SK-N-MC (cell line): ENCODE data around the gene CCN5.

Experiments
- EZH2 ChIP-seq: fragments of 200-600 bp; sonication (generic); IDR thresholded peaks from one replicate; pipeline ENCODE4 v1.6.1; 2017; ENCODE audit warnings: antibody characterized with exemption
- FOXP2 ChIP-seq: optimal IDR thresholded peaks from 2 replicates; pipeline ENCODE3; 2011; ENCODE audit warnings: mild to moderate bottlenecking, moderate library complexity; ENCODE audit not compliant: insufficient read depth; ENCODE audit errors: extremely low read length, control extremely low read depth
- POLR2AphosphoS5 ChIP-seq: IDR thresholded peaks from 2 replicates; pipeline ENCODE4 v1.6.1; 2012; ENCODE audit warnings: mild to moderate bottlenecking, low read depth, low read length, borderline replicate concordance

GRCh38 chr20:44720621-44720996 is 5.4 kb downstream of the CCN5 start:
- no peak for TF ChIP-seq EZH2
- no peak for TF ChIP-seq POLR2AphosphoS5
- no peak for TF ChIP-seq FOXP2
